Endothelial cell of umbilical vein (primary cell): ENCODE data around the gene BTBD19. TPM values are rescaled to one million over a fixed set of nuclear protein-coding genes. Genes with fewer than 3 reads are reported as not detected.
A peak's percentile ranks its signal among the peaks of the same experiment; 100 is the strongest.

Source experiments
- BruUV-seq: library from RNA; stranded (reverse); fragments of 400-500 nt; replicated peaks from 2 replicates; lab custom pipeline; 2021; lab: Mats Ljungman, UMichigan
- CTCF ChIA-PET: fragments of 300-600, 350-600 bp; sonication (Branson Sonifier 250); formaldehyde crosslinking; loops from one replicate; lab custom pipeline; 2021; ENCODE audit warnings: antibody characterized with exemption, inconsistent platforms; lab: Charles Lee
- POLR2A ChIA-PET: fragments of 300-600, 350-600 bp; sonication (Branson Sonifier 250); formaldehyde crosslinking; loops from one replicate; lab custom pipeline; 2021; ENCODE audit warnings: antibody characterized with exemption, inconsistent platforms; lab: Charles Lee
- DNase-seq: peaks from one replicate; pipeline ENCODE4 v3.0.0-alpha.2; 2011; ENCODE audit warnings: low read depth, low spot score
- FAIRE-seq: peaks from 2 replicates; lab custom pipeline; 2011; peaks lifted over from hg19 to GRCh38; lab: Jason Lieb, UNC
- H2AFZ ChIP-seq: 2 replicates; pipeline ENCODE4 v1.6.0; 2012; ENCODE audit warnings: low read depth, low read length, control low read depth, inconsistent platforms
- H3K27ac ChIP-seq: 2 replicates; pipeline ENCODE4 v1.5.1; 2011; ENCODE audit warnings: low read depth, mild to moderate bottlenecking, control low read depth, low read length, moderate library complexity; ENCODE audit not compliant: insufficient read depth
- H3K27me3 ChIP-seq, 2 experiments: 2 replicates each; pipeline versions ENCODE4 v1.6.0 to v1.6.1; 2011; ENCODE audit warnings: low read length in 2 of 2, mixed read lengths in 1 of 2; ENCODE audit not compliant: control insufficient read depth in 2 of 2, insufficient read depth in 2 of 2
- H3K36me3 ChIP-seq, 2 experiments: 2 replicates in 1 of 2; 3 replicates in 1 of 2; pipeline ENCODE4 v1.5.1; 2011; ENCODE audit warnings: low read length in 2 of 2, mild to moderate bottlenecking in 1 of 2, moderate library complexity in 1 of 2; ENCODE audit not compliant: control insufficient read depth in 2 of 2, insufficient read depth in 2 of 2; ENCODE audit errors: extremely low read depth in 1 of 2
- H3K4me1 ChIP-seq: 3 replicates; pipeline ENCODE4 v1.5.1; 2011; ENCODE audit warnings: mild to moderate bottlenecking, low read length; ENCODE audit not compliant: control insufficient read depth, insufficient read depth; ENCODE audit errors: extremely low read depth
- H3K4me2 ChIP-seq: 2 replicates; pipeline ENCODE4 v1.6.1; 2011; ENCODE audit warnings: low read length, control low read depth, mixed read lengths; ENCODE audit not compliant: insufficient read depth
- H3K4me3 ChIP-seq, 3 experiments: fragments of 200-600 bp in 1 of 3; sonication (generic), shearing (Covaris generic) in 1 of 3; replicated peaks in 1 of 3; 2 replicates each; pipeline ENCODE4 v1.5.1; 2011 to 2016; ENCODE audit warnings: control low read depth in 3 of 3, low read length in 3 of 3, mild to moderate bottlenecking in 2 of 3, inconsistent platforms in 1 of 3, low read depth in 1 of 3, moderate library complexity in 1 of 3; ENCODE audit not compliant: insufficient read depth in 1 of 3
- H3K79me2 ChIP-seq: 2 replicates; pipeline ENCODE4 v1.6.0; 2012; ENCODE audit warnings: low read length, inconsistent platforms; ENCODE audit not compliant: control insufficient read depth, insufficient read depth
- H3K9ac ChIP-seq: replicated peaks from 2 replicates; pipeline ENCODE3; 2011; ENCODE audit warnings: low read length, control low read depth; ENCODE audit not compliant: insufficient read depth; ENCODE audit errors: extremely low read depth
- H3K9me1 ChIP-seq: replicated peaks from 3 replicates; pipeline ENCODE4 v1.6.0; 2011; ENCODE audit warnings: mild to moderate bottlenecking, low read length; ENCODE audit not compliant: control insufficient read depth, insufficient read depth; ENCODE audit errors: extremely low read depth
- H3K9me3 ChIP-seq: replicated peaks from 2 replicates; pipeline ENCODE4 v1.5.1; 2012; ENCODE audit warnings: low read length, inconsistent platforms; ENCODE audit not compliant: control insufficient read depth, insufficient read depth
- H4K20me1 ChIP-seq: replicated peaks from 2 replicates; pipeline ENCODE3; 2011; ENCODE audit warnings: mild to moderate bottlenecking, low read length; ENCODE audit not compliant: control insufficient read depth, insufficient read depth; ENCODE audit errors: extremely low read depth
- CTCF ChIP-seq, 2 donors: IDR thresholded peaks; 1 replicate in 1 of 2; 2 replicates in 1 of 2; pipeline ENCODE4 v1.5.1; 2011; ENCODE audit warnings: low read length in 2 of 2, mild to moderate bottlenecking in 2 of 2, moderate library complexity in 2 of 2, control low read depth in 1 of 2, inconsistent platforms in 1 of 2, low read depth in 1 of 2; ENCODE audit not compliant: insufficient read depth in 1 of 2; ENCODE audit errors: extremely low read depth in 1 of 2
- EZH2 ChIP-seq: IDR thresholded peaks from 2 replicates; pipeline ENCODE4 v1.6.1; 2012; ENCODE audit warnings: borderline replicate concordance, low read depth, mild to moderate bottlenecking, moderate library complexity, low read length, inconsistent platforms; ENCODE audit not compliant: severe bottlenecking
- FOS ChIP-seq: IDR thresholded peaks from 2 replicates; pipeline ENCODE4 v1.6.1; 2011; ENCODE audit warnings: mild to moderate bottlenecking, low read length, moderate library complexity, borderline replicate concordance; ENCODE audit not compliant: insufficient read depth
- GATA2 ChIP-seq: IDR thresholded peaks from 2 replicates; pipeline ENCODE4 v1.7.0; 2011; ENCODE audit warnings: low read depth, mild to moderate bottlenecking, moderate library complexity, mixed read lengths, low read length; ENCODE audit not compliant: insufficient read length, insufficient read depth
- JUN ChIP-seq: IDR thresholded peaks from 2 replicates; pipeline ENCODE4 v1.6.1; 2011; ENCODE audit warnings: borderline replicate concordance, low read depth; ENCODE audit not compliant: insufficient read length, insufficient read depth
- MAX ChIP-seq: IDR thresholded peaks from 2 replicates; pipeline ENCODE4 v1.6.1; 2011; ENCODE audit not compliant: insufficient read depth, insufficient read length
- MYC ChIP-seq: IDR thresholded peaks from one replicate; pipeline ENCODE4 v1.6.1; 2011; ENCODE audit warnings: mild to moderate bottlenecking, low read depth, low read length
- POLR2A ChIP-seq: IDR thresholded peaks from 2 replicates; pipeline ENCODE4 v1.6.1; 2012; ENCODE audit warnings: low read depth, mild to moderate bottlenecking, control low read depth, low read length
- POLR2AphosphoS5 ChIP-seq: IDR thresholded peaks from 2 replicates; pipeline ENCODE4 v1.6.1; 2012; ENCODE audit warnings: low read depth, mild to moderate bottlenecking, control low read depth, low read length, moderate library complexity; ENCODE audit not compliant: insufficient read depth
- dilution Hi-C: fragments of 300-500 bp; cut with MboI; formaldehyde crosslinking; loops from one replicate; pipeline ENCODE4 v1.15.0; 2019; ENCODE audit warnings: low sequenced_read_pairs; ENCODE audit not compliant: extremely low pct_ligation_motif_present
- intact Hi-C: fragments of 100-400 bp; cut with micrococcal nuclease; formaldehyde crosslinking; loops from one replicate; pipeline ENCODE4 v1.10.0; 2022
- polyA plus RNA-seq, 4 experiments: library from polyadenylated mRNA; depleted of rRNA in 3 of 4; stranded (reverse) in 3 of 4; unstranded in 1 of 4; fragments of >200 nt; gene quantifications; 2 replicates each; pipeline versions ENCODE4 v1.2.1 to v1.2.3, GENCODE V29; 2011 to 2012; ENCODE audit warnings: missing spikeins in 1 of 4
- total RNA-seq: library from RNA; stranded (reverse); gene quantifications from 2 replicates; pipeline ENCODE4 v1.2.3, GENCODE V29; 2021

BTBD19 gene
- total and polyA plus RNA-seq, 2 donors (not counting 3 experiments of a cell fraction or from before 2014, with no cell fraction given): 69.9 to 97.9 TPM

- no peaks in the 10 kb centered on the region for H4K20me1 ChIP-seq
- ChIA-PET POLR2A (interaction anchor here (0.6 to 4.3 kb wide), 6 partner anchors 7 to 203 kb away, joined by 3 to 97 read pairs (median 8); partner anchors contain the start of genes PLK3 and RPS8), CTCF (interaction anchor here (0.7 to 3.0 kb wide), 8 partner anchors 8 to 207 kb away, joined by 3 to 50 read pairs (median 6); partner anchors contain the start of genes HECTD3, PLK3, RNU5D-1 and UROD)
- H3K9ac ChIP-seq: peak overlapping the region; percentile 99
- H3K9me1 ChIP-seq: no peaks in the 10 kb centered on the region
- H3K36me3 ChIP-seq: peaks cover 4 to 32% of the 10 kb centered on the region in 2 experiments
- BruUV-seq: no TSS peak
- no peak overlapping the region for H2AFZ ChIP-seq
- peak overlapping the region; percentile 71 for H3K4me2 ChIP-seq
- intact Hi-C loops (loop anchor here (1.0 to 10.0 kb wide), 3 partner anchors 12 to 877 kb away; partner anchors contain the start of genes GPBP1L1, RNU5D-1 and TMEM69), dilution Hi-C loops (no loop called here)
- no peaks in the 10 kb centered on the region for H3K9me3 ChIP-seq
- H3K27ac ChIP-seq: peak overlapping the region; percentile 100
- H3K27me3 ChIP-seq: no peaks in the 10 kb centered on the region
- DNase-seq (peak; percentile 100), FAIRE-seq (peak; percentile 100)
- H3K4me3 ChIP-seq: peak overlapping the region in 2 of 3 experiments; percentile 6 to 25
- peak; percentile 68 for TF ChIP-seq JUN
- peak; percentile 86 for TF ChIP-seq MYC
- TF ChIP-seq GATA2: peak; percentile 73
- peak; percentile 75 for TF ChIP-seq POLR2A
- peak; percentile 98 for TF ChIP-seq POLR2AphosphoS5
- TF ChIP-seq MAX: peak; percentile 92
- TF ChIP-seq FOS: peak; percentile 79
- TF ChIP-seq EZH2: no peak
- no peak for TF ChIP-seq CTCF (IDR thresholded peaks at IDR 0.05; ENCODE audit: extremely low read depth in 1 of 2, insufficient read depth in 1 of 2, low read depth in 1 of 2, low read length in 2 of 2)
- H3K79me2 ChIP-seq: peaks cover 53% of the 10 kb centered on the region
- peaks cover 71% of the 10 kb centered on the region for H3K4me1 ChIP-seq
These were observed 810 bp upstream of the BTBD19 start for GRCh38 chr1:44807364-44808062.
